ENCODE data around the gene UTS2R.

GRCh38 chr17:82416771-82417170 lies 45.2 kb downstream of the UTS2R start:
- no peak for TF ChIP-seq EZH2 (IDR thresholded peaks at IDR 0.05; ENCODE audit: low read length)
- TF ChIP-seq, protein P1, sequence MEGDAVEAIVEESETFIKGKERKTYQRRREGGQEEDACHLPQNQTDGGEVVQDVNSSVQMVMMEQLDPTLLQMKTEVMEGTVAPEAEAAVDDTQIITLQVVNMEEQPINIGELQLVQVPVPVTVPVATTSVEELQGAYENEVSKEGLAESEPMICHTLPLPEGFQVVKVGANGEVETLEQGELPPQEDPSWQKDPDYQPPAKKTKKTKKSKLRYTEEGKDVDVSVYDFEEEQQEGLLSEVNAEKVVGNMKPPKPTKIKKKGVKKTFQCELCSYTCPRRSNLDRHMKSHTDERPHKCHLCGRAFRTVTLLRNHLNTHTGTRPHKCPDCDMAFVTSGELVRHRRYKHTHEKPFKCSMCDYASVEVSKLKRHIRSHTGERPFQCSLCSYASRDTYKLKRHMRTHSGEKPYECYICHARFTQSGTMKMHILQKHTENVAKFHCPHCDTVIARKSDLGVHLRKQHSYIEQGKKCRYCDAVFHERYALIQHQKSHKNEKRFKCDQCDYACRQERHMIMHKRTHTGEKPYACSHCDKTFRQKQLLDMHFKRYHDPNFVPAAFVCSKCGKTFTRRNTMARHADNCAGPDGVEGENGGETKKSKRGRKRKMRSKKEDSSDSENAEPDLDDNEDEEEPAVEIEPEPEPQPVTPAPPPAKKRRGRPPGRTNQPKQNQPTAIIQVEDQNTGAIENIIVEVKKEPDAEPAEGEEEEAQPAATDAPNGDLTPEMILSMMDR (optimal IDR thresholded peaks at IDR 0.05 in 1 of 3, IDR thresholded peaks at IDR 0.05 in 1 of 3, conservative IDR thresholded peaks at IDR 0.05 in 1 of 3; ENCODE audit: extremely low read depth in 1 of 3, insufficient read depth in 2 of 3, low read length in 3 of 3): no peak
